ENCODE measurements around the gene SEMA3F.

DNA sequence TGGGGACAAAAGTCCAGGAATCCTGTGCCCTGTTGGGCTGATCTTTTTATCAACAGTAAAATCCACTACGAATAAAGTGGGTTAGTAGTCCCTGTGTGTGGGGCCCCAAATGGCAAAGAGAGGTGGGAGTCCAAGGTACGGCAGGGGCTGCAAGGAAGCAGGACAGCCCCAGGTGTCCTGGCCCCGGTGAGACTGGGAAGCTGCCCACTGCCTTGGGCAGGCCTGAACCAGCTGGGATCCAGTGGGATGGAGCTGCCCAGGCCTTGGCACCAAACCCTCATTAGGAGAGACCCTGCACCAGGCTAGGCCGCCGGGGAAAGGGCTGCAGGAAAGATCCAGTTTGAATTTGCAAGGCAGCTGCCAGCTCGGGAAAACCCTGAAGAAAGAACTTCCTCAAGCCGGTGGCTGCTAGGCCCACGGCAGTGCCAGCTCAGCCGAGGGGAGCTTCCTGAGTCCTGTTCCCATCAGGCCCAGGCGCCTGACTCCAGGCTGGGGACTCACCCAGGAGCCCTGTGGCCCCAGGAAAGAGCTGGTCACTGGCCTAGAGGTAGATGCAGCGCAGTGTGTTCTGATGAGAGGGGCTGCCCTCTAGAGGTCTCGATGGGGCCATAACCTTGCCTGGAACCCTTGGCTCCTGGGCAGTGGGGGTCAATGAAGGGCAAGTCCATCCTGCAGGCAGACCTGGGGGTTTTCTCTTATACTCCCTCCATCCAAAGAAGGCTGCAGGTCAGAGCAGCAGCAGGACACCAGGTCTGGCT lies 66.5 kb downstream of the SEMA3F start:
- TF ChIP-seq CTCF (IDR thresholded peaks at IDR 0.05) (no peak), POLR2A (IDR thresholded peaks at IDR 0.05) (no peak)

Data from thyroid gland (tissue), 4 donors.